GDM1 (cell line): ENCODE data around the gene PLCXD3.

ENCODE experiments used
- DNase-seq: peaks from one replicate; lab custom pipeline; 2025; lab: John Stamatoyannopoulos, UW

The PLCXD3 gene, protein sequence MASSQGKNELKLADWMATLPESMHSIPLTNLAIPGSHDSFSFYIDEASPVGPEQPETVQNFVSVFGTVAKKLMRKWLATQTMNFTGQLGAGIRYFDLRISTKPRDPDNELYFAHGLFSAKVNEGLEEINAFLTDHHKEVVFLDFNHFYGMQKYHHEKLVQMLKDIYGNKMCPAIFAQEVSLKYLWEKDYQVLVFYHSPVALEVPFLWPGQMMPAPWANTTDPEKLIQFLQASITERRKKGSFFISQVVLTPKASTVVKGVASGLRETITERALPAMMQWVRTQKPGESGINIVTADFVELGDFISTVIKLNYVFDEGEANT

DNA sequence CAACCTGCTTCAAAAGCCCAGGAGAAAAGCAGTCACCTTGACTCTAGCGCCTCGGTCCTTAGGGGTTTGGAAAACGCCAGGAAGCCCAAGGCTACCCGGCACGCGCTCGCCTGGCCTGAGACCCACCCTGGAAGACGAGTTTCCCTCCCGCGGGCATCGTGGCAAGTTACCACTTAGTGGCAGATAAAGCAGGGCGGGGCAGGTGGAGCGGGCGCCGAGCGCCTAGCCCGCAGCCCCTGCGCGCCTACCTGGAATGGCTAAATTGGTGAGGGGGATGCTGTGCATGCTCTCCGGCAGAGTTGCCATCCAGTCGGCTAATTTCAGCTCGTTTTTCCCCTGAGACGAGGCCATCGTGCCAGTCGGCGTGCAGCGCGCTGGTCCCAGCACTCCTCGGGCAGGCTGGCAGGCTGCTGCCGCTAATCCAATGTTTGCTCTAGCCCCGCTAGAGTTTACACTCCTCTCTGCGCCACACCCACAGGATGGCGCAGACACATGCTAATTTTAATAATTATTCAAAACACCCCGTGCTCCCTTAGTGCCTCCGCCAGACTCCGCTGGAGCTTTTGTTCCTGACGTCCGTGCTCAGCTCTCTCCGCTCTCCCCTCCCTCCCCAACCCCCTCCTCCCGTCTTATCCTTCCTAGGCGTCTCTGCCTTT is at the start of gene PLCXD3:
Gene PLCXD3 (minus strand): TSS at position 426 of the 656 bp plus-strand sequence. CDS start 75 bp downstream, at position 351.
- DNase-seq = no peak

DNA sequence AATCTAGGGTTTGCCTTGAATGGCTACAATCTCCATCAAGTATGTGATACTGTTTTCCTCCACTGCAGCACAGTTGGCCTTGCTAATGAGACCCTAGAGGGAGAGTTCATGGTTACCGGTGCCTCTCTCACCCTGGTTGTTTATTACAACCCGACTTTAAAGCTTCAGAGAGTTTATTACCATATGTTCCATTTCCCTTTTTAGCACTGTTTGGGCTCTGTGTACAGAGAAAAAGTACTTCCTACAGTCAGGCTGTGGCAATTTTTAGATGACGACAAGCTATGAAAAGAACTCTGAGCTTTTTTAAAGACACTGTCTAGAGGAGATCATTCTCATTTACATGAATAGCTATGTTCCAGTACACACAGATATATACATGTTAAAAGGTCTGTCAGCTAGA is 48.8 kb upstream of the PLCXD3 start:
- no peak for DNase-seq

DNA sequence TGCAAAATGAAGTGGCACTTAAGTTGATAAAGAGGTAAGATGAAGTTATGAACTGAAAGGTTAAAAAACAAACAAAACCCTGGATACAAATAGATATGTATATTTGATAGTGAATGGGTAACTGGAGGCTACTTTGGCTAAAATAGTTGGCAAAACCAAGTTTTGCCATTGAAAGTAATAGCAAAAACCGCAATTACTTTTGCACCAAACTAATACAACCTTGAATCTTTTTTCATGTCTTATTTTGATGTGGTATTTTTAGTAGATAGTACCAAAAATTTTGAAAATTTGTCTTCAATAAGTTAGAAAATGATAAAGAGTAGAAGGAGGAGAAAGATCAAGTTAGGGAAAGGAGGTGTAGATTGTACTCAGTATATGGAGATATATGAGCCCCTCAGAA is 47.9 kb upstream of the PLCXD3 start:
- DNase-seq = no peak

DNA sequence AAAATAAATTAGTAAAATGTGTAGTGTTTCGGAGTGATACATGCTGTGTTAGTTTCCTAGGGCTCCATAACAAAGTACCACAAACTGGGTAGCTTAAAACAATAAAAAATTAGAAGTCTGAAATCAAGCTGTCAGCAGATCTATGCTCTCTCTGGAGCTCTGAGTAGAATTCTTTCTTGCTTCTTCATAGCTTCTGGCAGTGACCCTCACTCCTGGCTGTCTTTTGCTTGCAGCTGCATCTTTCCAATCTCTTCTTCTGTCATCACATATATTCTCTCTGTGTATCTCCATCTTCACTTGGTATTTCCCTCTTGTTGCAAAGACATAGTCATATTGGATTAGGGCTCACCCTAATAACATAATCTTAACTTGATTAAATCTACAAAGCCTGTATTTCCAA is 37.6 kb upstream of the PLCXD3 start:
- DNase-seq = no peak

DNA sequence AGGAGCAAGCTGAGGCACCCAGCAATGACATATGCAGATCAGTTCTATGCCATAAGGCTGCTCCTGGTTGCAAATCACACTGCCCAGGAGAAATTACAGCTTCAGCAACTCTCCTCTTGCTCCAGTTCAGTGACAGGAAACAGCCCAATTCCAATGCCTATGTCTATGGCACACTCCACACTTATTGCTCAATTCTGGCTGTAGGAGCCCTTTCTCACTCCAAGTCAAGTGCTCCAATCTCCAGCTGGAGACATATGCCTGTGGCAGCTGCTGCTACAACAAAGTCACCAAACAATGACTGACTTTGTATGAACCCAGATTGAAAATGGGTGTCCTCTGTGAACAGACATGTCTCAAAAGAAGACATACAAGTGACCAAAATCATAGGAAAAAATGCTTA is 31.8 kb upstream of the PLCXD3 start:
- no peak for DNase-seq

DNA sequence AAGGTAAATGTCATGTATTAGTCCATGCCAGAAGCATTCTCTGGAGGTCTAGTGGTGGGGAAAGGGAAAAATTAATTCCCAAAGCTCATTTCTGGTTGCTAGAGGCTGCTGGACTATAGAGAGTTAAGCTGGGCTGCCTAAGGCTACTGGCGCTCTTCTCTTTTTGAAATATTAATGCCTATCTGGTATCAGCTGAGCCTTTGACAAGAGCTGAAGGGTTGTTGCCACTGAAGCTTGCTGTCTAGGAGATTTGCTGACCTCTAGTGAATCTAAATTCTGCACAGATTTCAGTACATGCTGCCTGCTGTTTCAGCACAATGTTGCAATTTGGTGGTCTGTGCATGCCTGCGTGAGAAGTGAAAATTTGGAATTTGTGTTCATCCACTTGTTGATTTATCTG is 29.1 kb upstream of the PLCXD3 start:
- no peak for DNase-seq

DNA sequence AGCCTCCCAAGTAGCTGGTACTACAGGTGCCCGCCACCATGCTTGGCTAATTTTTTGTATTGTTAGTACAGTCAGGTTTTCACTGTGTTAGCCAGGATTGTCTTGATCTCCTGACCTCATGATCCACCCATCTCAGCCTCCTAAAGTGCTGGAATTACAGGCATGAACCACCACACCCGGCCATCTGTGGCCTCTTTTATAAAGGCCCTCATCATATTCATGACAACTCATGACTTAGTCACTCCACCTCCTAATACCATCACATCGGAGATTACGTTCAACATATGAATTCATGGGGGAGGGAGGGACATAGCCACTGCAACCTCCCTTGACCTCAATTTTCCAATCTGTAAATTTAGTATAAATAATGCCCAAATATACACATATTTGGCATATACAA is 27.2 kb upstream of the PLCXD3 start:
- no peak for DNase-seq

DNA sequence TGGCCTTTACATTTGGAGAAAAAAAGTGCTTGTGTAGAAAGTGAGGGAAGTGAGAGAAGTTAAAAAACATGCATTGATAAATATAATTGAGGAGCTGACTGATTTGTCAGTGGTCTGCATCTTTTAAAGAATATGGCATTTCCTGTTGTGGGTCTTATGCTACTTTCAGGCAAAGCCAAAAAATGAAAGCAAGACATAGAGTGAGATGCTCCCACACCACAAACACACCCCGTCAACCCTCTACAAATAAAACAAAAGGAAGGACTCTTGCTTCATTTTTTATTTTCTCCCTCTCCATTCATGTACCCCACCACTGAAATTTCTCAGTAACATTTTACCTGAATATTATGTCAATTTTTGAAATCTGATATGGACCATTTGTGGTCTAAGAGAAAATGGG is 22.1 kb upstream of the PLCXD3 start:
- DNase-seq = no peak

DNA sequence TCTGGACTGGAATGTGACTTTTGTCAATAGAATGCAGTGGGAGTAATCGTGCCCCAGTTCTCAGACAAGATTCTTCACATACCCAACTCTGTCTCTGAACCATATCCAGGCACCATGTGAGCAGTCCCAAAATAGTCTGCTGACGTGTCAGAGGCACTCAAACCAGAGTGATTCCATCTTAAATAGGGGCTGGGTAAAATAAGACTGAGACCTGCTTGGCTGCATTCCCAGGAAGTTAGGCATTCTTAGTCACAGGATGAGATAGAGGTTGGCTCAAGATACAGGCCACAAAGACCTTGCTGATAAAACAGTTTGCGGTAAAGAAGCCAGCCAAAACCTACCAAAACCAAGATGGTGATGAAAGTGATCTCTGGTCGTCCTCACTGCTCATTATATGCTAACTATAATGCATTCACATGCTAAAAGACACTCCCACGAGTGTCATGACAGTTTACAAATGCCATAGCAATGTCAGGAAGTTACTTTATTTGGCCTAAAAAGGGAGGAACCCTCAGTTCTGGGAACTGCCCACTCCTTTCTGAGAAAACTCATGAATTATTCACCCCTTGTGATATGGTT is 16.9 kb upstream of the PLCXD3 start:
- DNase-seq = no peak

DNA sequence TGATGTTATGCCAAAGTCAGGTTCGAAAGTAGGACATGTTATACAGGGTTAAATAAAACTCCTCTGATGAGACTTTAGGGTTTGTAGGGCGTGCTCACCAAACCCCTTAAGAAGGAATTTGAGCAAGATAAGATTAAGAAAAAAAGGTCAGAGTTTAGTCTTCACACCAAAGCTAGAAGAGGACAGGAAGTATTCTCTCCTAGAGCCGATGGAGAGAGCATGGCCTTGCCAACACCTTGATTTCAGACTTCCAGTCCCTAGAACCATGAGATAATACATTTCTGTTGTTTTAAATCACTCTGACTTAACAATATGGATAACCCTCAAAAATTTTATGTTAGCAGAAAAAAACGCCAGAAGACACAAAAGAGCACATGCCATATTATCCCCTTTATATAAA is 16.3 kb upstream of the PLCXD3 start:
- DNase-seq = no peak

DNA sequence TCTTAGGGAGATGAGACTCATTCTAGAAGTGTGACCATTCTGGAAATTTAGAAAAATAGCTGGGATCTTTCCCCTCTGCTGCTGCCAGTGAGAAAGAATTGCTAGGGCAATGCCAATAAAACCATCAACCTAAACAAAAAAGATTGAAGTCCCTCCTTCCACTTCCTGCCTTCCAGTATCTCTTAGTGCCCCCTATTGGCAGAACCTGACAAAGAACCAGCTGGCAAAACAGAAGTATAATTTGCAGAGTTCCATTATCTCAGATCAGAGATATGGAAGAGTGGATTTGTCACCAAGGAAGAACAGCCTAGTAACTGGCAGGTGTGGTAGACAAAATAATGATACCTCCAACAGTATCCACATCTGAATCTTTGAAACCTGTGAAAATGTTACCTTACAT is 13.8 kb upstream of the PLCXD3 start:
- no peak for DNase-seq

DNA sequence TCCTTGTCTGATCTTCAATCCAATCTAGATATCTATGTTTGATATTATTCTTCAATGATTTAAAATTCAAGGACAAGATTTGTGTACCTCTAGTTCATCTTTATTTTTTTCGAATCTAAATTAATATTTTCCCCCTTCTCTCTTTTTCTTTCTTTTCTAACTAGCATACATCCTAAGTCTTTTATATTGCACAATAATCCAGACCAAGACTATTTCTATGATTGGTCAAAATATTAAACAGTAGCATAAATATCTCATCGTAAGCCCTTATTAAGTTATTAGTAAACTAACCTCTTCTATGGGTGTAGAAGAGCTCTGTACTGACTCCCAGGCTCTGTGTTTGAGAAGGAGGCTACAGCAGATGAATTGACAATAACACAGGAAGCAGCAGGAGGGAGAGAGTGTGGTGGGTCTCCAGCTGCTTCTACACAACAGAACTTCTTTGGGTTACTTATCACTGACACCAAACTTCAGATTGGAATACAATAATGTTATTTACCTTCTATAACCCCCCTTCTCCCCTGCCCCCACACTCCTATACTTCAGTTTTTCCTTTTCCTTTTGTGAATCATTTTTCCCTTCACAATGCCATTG is 11.9 kb upstream of the PLCXD3 start:
- DNase-seq = no peak

DNA sequence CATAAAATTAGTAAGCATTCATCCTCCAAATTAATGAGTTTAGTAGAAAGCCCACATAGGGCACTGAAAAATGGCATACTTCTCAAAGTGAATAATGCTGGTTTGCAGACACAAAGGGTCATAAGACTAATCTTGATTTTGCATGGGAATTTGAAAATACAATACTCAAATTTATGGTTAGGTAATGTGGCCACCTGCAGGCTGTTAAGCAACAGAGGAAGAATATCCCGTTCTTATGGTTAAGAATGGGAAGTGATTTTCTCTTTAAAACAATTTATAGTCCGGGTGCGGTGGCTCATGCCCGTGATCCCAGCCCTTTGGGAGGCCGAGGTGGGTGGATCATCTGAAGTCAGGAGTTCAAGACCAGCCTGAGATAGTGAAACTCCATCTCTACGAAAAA is 9.4 kb upstream of the PLCXD3 start:
- DNase-seq = no peak

DNA sequence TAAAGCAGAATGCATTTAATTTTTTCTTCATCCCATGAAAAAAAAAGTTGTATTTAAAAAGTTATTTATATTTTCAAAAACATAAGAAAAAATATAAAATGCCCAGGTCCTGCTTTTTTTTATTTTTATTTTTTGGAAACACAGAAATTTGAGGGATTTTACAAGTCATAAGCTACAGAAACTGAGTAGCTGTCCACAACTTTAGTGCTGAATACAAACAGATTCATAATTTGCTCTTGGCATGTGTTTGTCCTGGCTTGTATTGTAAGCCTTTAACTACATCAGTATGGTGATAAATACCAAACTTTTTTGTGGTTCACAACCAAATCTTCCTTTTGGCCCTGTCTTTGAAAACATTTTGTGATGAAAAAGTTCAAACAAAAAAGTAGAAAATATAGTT is 7.5 kb upstream of the PLCXD3 start:
- DNase-seq = no peak

DNA sequence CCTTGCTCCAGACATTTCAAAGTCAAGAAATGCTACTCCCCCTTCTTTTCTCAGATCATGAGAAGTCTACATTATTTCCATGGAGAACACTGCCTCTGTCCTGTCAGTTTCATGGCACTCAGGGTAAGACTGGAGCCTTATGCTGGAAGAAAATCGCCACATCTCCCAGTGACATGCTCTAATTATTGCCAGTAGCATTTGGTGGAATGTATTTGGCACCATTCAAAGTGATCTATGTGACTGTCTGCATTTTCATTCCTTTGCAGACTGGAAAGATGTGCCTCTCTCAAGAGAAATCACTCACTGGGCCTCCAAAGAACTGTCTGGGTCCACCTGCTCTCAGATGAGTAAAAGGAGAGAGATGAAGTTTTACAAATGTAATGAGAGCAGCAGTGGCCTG is 840 bp upstream of the PLCXD3 start:
- DNase-seq = no peak

DNA sequence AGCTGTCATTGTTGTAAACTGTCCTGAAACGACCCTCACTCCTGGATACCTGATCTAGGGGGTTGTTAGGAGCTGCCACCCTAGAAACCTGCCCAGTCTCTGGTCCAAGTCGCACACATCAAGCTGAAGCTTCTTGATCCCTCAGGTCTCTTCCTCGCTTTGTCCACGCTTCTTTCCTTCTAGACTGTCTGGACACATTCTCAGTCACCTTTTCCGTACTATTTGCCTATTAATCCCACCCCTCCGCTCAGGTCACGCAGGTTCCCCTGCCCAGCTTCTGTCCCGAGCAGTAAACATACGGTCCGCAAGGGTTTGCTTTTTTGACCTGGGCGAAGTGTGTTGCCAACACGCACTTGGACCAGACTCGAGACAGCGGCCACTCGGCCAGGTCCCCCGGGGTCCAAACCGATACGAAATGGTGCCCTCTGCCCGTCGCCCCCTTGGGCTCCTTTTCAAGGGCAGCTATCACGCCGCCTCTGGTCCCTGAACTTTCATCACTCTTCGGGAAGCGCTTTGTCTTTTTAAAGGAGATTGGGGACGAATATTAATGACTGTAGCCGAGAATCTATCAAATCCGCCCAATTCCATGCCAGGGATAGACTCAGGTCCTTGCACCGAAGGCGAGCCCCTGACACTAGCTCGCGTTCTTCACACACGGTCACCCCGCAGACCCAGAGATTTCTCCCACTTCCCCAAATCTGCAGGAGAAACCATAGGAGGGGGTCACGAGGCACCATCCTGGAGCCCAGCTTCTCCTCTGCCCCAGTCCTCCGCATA is 814 bp downstream of the PLCXD3 start:
- no peak for DNase-seq

DNA sequence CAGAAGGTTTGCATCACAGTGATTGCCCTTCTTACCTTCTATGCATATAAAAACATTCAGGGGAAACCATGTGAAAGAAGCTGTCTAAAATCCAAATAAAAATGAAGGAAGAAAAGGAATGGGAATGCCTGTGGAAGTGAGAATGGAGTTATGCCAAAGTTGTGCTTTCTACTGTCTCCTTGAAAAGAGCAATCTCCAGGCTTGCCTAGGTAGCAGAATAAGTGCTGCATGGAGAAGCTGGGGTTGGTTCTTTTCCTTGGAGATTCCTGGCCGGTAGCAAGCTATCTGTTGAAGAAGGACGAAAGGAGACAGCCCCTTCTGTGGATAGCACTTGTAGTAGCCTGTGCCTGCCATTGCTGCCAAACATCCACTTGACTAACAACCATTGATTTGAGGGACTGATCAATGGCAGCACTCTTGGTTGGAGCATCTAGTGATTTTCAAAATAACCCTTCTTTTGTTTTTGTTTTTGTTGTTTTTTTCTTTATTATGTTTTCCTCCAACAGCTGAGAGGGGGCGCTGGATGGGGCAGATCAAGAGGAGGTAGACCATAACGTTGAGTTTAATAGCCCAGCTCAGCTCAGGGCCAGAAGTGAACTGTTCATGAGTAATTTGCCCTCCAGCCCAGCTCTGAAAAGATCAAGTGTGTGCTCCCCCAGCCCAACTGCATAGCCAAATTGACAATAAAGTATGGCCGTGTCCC is 1.6 kb downstream of the PLCXD3 start:
- DNase-seq = no peak

DNA sequence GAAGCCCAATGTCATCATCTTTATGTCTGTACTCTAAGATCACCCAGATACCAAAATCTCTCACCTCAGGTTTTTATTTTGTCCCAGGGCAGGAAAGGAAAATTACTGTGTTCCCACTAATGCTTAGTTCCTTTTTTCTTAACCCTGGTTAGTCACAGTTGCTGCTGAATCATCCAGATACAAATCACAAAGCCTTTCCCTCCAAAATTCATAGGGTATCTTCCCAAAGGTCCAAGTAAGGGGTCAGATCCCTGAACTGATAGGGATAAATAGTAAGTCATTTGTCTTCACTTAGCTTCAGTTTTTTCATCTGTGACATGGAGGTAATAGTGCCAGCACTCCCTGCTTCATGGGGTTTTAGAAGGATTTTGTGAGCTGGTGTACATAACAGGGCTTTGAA is 2.2 kb downstream of the PLCXD3 start:
- DNase-seq = no peak

DNA sequence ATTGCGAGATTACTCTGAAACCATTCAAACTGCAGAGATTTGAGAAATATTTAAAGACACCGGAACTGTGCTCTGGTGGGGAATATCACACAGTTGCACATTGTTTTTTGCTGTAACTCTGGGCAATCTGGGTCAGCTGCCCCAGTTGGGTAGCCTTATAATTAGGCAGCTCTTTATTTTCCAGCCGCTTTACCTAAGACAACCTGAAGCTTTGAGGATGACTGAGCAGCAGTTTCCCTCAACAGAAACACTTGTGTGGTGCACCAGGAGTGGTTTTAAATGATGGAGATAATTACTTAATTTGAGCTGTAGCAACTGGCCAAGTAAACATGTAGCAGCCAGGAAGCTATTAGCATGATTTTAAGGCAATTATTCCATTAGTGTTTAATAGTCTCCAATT is 2.9 kb downstream of the PLCXD3 start:
- DNase-seq = no peak

DNA sequence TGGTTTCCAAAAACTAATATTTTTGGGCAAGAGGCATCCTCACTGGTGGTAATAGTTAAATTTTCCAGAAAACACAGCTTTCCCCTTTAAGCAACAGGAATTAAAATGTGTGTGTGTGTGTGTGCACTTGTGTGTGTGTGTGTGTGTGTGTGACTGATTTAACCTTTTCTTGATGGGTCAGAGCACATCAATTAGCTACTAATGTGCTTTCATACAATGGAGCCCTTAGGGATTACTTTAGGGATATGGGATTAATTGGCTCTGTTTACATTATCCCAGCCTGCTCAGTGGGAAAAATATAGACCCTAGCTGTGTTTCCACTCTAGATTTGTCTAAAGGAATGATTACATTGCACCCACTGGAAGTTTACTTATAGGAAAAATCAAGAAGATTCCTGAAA is 6.5 kb downstream of the PLCXD3 start:
- DNase-seq = no peak

DNA sequence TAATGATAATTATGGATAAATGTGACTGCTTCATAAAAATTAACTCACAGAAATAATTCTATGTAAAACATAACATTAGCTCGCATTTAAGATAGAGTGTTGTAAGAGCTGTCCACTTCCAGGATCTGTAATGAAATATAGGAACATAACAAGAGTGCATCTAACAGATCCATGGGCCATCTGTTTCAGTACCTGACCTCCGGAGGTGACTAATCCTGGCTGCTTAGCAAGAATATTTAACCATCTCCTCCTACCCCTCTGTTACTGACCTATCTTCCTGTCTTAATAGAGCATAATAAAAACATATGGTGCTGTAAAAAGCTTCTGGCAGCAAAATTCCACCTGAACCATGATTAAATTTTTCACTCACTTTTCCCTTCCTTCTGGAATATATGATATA is 7.1 kb downstream of the PLCXD3 start:
- DNase-seq = no peak
